CMK (cell line): ENCODE results near the gene HEMK1.

Experiments used
- DNase-seq: peaks from one replicate; pipeline ENCODE4 v3.0.0-alpha.2; 2010; ENCODE audit warnings: low read depth

HEMK1 gene

DNA sequence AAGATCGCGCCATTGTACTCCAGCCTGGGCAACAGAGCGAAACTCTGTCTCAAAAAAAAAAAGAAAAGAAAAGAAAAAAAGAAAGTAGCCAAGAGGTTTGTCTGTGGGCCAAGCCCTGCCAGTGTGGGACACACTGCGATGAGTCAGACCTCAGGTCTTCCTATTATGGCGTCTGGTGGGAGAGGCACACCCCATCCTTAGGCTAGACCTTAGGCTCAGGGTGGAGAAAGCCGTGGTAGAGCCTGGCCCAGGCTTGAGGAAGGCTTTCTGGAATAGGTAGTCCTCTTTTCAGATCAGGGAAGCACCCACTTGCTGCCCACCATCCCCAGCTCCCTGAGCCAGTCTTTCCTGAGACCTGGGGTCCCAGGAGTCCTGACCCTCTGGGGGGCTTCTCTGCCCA lies 6.0 kb downstream of the HEMK1 start:
- DNase-seq, result no peak

DNA sequence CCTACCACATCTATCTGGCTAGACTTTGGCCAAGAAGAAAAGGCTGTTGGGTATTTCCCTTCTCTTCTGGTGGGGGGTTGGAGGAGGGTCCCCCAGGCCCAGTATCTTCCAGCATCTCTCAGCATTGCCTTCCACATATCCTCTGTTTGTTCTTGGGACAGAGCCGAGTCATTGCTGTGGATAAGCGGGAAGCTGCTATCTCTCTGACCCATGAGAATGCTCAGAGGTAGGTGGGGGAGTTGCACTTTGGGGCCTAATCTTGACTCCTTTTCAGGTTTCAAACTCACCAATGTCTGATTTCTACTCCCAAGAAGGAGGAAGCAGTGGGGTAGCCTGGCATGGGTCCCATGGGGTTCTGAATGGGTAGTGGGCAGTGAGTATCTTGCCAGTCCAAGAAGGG lies 8.0 kb downstream of the HEMK1 start:
- DNase-seq, result no peak

DNA sequence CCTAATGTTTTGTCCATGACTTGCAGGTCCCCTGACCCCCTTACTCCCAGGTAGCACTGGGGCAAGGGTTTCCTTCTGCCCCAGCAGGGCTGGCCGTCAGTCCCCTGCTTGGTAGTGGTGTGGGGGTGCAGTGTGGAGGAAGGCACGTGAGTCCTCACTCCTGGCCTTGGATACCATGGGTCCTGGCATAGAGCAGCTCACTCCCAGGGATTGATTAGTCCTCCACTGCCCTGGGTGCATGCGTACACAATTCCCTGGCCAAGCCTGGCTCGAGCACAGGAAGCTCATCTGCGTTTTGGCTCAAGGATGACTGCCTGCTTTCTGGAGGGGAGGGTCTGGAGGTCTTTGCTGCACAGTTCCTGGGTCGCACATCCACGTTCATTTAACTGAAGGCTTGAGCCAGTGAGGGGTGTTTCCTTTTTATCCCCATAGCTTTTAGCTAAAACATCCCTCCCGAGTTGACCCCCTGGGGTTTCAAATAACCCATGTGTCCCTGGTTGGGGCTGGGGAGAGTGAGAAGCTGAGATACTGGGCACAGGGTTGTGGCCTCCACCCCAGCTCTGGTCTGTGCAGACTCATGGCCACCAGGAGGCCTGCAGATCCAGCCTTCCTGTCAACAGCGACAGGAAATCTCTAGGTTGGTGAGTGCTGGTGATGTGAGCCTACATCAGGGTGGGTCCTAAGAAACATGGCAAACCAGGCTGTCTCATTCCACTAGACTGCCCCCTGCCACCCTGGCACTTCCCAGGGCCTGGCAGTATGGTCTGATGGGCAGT lies 11.5 kb downstream of the HEMK1 start:
- DNase-seq, result no peak

DNA sequence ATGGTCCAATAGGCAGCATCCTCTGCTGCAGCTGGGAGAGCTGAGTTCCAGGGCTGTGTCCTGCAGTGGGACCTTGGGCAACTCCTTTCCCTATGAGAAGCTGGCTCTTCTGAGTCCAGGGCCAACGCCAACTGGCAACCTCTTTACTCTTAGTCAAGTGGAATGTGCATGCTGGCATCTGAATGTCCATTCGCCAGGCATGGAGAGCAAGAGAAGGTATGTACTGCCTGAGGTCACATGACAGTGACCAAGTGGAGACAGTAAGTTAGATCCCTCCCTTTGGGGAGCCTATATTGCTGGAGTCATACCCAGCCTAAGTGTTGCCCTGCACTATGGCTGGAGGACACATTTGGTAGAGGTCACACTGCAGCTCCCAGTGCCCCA lies 12.1 kb downstream of the HEMK1 start:
- no peak for DNase-seq

DNA sequence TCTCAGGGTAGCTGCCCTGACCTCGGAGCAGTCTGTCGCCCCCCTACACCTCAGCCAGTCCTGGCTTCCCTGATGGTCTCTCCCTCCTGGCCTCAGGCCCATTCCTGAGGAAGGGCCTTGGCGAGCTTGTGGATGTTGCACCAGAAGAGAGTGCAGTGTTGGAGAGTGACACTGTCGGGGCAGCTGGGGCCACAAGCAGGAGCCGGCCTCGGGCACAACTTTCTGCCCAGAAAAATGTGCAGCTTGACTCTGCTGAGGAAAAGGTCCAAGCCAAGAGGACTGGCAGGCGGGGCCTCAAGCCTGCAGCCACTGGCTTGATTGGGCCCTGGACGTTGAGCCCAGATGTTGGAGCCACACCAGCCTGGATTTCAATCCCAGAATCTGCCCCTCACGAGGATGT lies 12.8 kb downstream of the HEMK1 start:
- DNase-seq, result no peak

- DNase-seq, result no peak
Measured at GRCh38 chr3:50583897-50584296, 14.6 kb downstream of the HEMK1 start.

GRCh38 chr3:50584391-50584790 lies 15.1 kb downstream of the HEMK1 start:
- no peak for DNase-seq

DNA sequence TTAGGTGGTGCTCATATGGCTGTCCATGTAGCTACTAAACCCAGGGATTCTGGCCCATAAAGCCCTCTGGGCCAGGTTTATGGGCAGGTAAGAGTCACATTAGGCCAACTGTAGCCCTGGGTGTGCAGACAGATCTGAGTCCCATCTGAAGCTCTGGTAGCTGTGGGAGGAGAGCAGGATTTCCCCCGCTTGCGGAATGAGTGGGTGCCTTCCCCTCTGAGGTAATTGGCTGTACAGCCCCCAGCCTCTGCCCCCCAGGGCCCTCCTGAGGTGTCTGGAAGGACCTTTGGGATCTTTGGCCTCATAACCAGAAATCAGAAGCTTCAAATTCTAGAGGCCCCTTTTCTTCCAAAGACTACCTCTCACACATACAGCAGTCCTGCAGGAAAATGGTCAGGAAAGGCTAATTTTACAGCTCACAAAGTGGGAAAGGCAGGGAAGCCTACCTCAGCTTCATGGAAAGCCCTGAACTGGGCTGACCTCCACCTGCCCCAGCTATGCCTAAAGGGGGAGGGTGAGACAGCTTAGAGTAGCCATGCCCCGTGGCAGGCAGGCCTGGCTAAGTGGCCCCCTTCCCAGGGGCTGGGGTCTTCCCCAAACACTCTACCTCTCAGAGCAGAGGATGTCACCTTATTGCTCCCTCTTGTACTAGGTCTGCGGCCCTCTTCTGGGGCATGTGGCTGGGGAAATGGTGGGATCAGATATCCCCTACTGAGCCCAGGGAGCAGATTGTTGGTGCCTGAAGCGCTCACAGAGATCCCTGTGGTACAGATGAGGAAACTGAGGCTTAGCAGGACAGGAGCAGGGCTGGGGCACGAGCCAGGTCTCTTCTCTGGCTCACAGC lies 16.8 kb downstream of the HEMK1 start:
- DNase-seq, result no peak

GRCh38 chr3:50586763-50587070 lies 17.4 kb downstream of the HEMK1 start:
- no peak for DNase-seq

GRCh38 chr3:50587373-50587772 lies 18.1 kb downstream of the HEMK1 start:
- DNase-seq, result no peak

- DNase-seq, result no peak
Measured at GRCh38 chr3:50587806-50588758, 18.8 kb downstream of the HEMK1 start.

GRCh38 chr3:50588759-50589433 lies 19.6 kb downstream of the HEMK1 start:
- DNase-seq, result no peak

DNA sequence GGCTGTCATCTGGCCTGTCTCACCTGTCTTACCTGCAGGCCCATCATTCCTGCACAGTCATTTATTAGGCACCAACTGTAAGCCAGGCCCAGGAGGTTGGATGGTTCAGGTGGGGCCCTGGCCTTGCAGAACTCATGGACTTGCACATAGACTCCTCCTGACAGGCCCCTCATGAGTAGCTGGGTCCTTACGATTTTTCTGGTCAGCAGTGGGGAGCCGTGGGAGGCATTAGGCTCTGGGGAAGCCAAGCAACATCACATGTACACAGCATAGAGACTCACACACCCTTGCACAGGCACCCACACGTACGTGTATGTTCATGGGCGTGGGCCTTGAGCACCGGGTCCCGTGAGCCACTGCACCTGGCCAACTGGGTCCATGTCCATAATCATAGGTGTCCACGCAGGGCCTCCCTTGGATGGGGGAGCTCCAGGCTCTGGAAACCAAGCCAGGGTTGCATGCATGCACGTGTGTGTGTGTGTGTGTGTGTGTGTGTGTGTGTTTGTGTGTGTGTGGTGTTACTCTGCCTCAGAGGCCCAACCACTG lies 21.9 kb downstream of the HEMK1 start:
- DNase-seq, result no peak

DNA sequence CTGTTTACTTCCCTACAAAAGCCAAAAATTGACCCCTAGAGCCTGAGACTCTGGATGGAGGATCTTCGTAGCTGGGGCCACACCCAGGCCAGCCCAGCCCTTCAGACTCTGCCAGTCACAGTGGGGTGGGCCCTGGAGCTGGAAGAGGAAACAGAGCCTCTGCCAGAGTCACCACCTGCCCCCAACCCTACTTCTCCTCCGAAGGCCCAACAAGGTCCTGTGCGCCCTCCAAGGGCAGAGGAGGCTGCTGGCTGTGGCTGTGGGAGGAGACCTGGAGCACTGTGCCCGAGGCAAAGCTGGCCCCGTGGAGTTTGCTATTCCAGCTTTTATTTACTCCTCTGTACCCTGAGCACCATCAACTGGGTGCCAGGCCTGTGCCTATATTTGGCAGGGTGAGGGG lies 23.2 kb downstream of the HEMK1 start:
- DNase-seq, result no peak

GRCh38 chr3:50594253-50594785 lies 25.0 kb downstream of the HEMK1 start:
- no peak for DNase-seq

GRCh38 chr3:50599115-50599715 lies 29.9 kb downstream of the HEMK1 start:
- DNase-seq, result no peak

GRCh38 chr3:50599716-50600118 lies 30.4 kb downstream of the HEMK1 start:
- DNase-seq, result no peak

- DNase-seq, result peak; percentile 76
Measured at GRCh38 chr3:50600141-50600753, 30.9 kb downstream of the HEMK1 start.

GRCh38 chr3:50600841-50601591 lies 31.7 kb downstream of the HEMK1 start:
- peak; percentile 94 for DNase-seq
